GM12864 (cell line): ENCODE results near the gene FLG.

Experiments used
- DNase-seq: peaks from one replicate; pipeline ENCODE4 v3.0.0-alpha.2; 2011; ENCODE audit warnings: low read depth
- H3K4me3 ChIP-seq: 2 replicates; pipeline ENCODE4 v1.5.1; 2011; ENCODE audit warnings: mild to moderate bottlenecking, low read depth, low read length, control low read depth
- CTCF ChIP-seq: IDR thresholded peaks from 2 replicates; pipeline ENCODE4 v1.5.1; 2011; ENCODE audit warnings: low read depth, mild to moderate bottlenecking, moderate library complexity, low read length, control low read depth, inconsistent platforms; ENCODE audit errors: missing control alignments

FLG gene

GRCh38 chr1:152348447-152348846 is 23.4 kb upstream of the FLG start:
- peak; percentile 15 for TF ChIP-seq CTCF
- DNase-seq = no peak

DNA sequence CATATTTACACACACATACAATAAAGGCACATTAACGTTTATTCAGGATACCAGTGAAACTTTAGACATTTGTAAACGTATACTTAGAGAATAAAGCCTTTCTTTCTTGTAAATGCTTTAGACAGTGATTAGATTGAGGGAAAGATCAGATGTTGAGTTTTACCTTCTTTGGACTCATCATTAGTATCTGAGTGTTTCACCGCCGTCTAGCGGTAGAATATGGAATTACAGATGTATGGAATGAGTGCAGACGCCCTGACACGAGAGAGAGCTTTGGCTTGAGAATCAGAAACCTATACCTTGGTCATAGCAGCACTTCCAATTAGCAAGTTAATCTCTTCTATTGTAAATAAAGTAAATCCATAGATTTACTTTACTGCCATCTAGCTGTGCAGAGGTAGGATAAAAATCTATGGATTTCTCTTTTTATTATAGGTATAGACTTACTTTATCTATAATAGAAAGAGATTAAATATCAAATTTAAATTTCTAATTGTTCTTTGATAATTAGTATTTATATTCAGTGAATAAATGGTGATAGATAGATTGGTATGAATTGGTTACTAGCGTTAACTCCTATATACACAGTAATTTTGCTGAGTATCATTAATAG is 22.2 kb upstream of the FLG start:
- peak; percentile 87 for TF ChIP-seq CTCF
- H3K4me3 ChIP-seq = no peak overlapping the region
- peak; percentile 35 for DNase-seq

More at GRCh38 chr1:152348447-152348846, 23.4 kb upstream of the FLG start:
- no peak overlapping the region for H3K4me3 ChIP-seq

GRCh38 chr1:152344438-152344837 is 19.4 kb upstream of the FLG start:
- no peak for TF ChIP-seq CTCF
- DNase-seq = no peak
- no peak overlapping the region for H3K4me3 ChIP-seq

DNA sequence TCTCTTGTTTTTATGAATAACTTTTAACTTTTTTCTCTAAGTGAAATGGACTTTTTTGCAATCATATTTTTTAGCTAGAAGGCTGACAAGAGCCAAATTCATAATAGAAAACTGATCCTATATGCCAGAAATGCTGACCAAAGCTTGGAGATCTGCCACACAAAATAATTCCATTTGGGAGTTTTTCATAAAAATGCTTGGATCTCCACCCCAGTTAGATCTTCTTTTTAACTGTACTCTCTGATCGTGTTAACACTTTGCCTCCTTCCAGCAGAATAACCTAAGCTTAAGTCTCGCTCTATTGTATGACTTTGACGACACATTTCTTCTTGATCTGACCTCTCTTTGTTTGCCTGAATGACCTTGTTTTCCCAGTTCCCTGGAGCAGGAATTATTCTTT is 18.0 kb upstream of the FLG start:
- no peak for TF ChIP-seq CTCF
- no peak for DNase-seq
- no peak overlapping the region for H3K4me3 ChIP-seq

DNA sequence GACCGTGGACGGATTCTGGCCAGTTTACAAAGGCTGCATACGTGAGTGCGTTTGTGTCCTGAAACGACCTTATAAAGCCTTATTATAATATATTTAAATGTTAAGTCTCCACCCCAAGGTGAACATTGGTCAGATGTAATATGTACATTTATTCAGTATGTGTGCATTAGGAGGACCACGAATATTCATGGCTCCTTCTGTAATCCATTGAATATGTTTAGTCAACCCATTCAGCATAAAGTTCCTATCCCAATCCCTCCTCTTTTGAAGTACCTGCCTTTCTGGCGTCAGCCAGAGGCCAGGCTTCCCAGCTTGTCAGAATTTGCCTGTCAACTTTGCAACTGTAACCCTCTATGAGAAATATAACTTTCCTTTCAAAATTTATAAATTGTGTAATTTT is 10.4 kb upstream of the FLG start:
- no peak for DNase-seq
- TF ChIP-seq CTCF = no peak

GRCh38 chr1:152328801-152329391 is 3.9 kb upstream of the FLG start:
- H3K4me3 ChIP-seq = no peak overlapping the region
- no peak for TF ChIP-seq CTCF
- DNase-seq = no peak

More for the DNA sequence above, 10.4 kb upstream of the FLG start:
- no peak overlapping the region for H3K4me3 ChIP-seq

GRCh38 chr1:152313970-152314369 is 11.1 kb downstream of the FLG start:
- no peak for DNase-seq
- no peak for TF ChIP-seq CTCF
- H3K4me3 ChIP-seq = no peak overlapping the region
